Stomach (tissue), 4 donors: ENCODE results near the gene SHD.
"Not testable (repeated sequence)": the region's sequence is repeated elsewhere in the genome, so short reads cannot be mapped to it uniquely, and the experiment has no call there.

Experiments used
- CTCF ChIP-seq, 7 experiments: fragments of 450-650 bp in 4 of 7; fragments of 200-600 bp in 3 of 7; sonication (generic) in 3 of 7; IDR thresholded peaks; one replicate each; pipeline ENCODE4 v1.5.1; 2016 to 2019; ENCODE audit warnings: antibody characterized with exemption in 7 of 7, control low read depth in 2 of 7, mild to moderate bottlenecking in 1 of 7
- POLR2A ChIP-seq, 4 donors: fragments of 450-650 bp; IDR thresholded peaks; one replicate each; pipeline ENCODE4 v1.6.1; 2016; ENCODE audit warnings: antibody characterized with exemption in 4 of 4, control low read depth in 2 of 4, mild to moderate bottlenecking in 1 of 4, moderate library complexity in 1 of 4

GRCh38 chr19:4237510-4237909 is 41.6 kb upstream of the SHD start:
- TF ChIP-seq CTCF, POLR2A (IDR thresholded peaks at IDR 0.05): not testable (repeated sequence)
